GM18867 (cell line): ENCODE data around the gene FAT1.
"Not testable (repeated sequence)": the region's sequence is repeated elsewhere in the genome, so short reads cannot be mapped to it uniquely, and the experiment has no call there.

Experiments used
- ATAC-seq: cut with Tn5 transposase; IDR thresholded peaks from one replicate; pipeline ENCODE4 v1.9.1; 2021; ENCODE audit warnings: mild to moderate bottlenecking, moderate library complexity; ENCODE audit not compliant: unreplicated experiment

Gene FAT1

GRCh38 chr4:186666252-186666651 lies 57.4 kb downstream of the FAT1 start:
- ATAC-seq: no peak

GRCh38 chr4:186660403-186660802 lies 63.3 kb downstream of the FAT1 start:
- no peak for ATAC-seq

- no peak for ATAC-seq
Measured at GRCh38 chr4:186659935-186660334, 63.7 kb downstream of the FAT1 start.

- ATAC-seq: not testable (repeated sequence)
Measured at GRCh38 chr4:186659456-186659855, 64.2 kb downstream of the FAT1 start.

- no peak for ATAC-seq
Measured at GRCh38 chr4:186658657-186659056, 65.0 kb downstream of the FAT1 start.

- no peak for ATAC-seq
Measured at GRCh38 chr4:186657764-186658163, 65.9 kb downstream of the FAT1 start.

- peak; percentile 22 for ATAC-seq
Measured at GRCh38 chr4:186653969-186654368, 69.7 kb downstream of the FAT1 start.

- no peak for ATAC-seq
Measured at GRCh38 chr4:186651624-186652023, 72.0 kb downstream of the FAT1 start.

GRCh38 chr4:186651181-186651603 lies 72.5 kb downstream of the FAT1 start:
- ATAC-seq: no peak

- ATAC-seq: no peak
Measured at GRCh38 chr4:186650401-186651180, 73.1 kb downstream of the FAT1 start.

- no peak for ATAC-seq
Measured at GRCh38 chr4:186647821-186648220, 75.8 kb downstream of the FAT1 start.

GRCh38 chr4:186644737-186645261 lies 78.9 kb downstream of the FAT1 start:
- ATAC-seq: peak; percentile 9

GRCh38 chr4:186644311-186644638 lies 79.4 kb downstream of the FAT1 start:
- peak; percentile 25 for ATAC-seq

- ATAC-seq: peak; percentile 60
Measured at GRCh38 chr4:186643501-186644310, 80.0 kb downstream of the FAT1 start.

GRCh38 chr4:186642998-186643397 lies 80.7 kb downstream of the FAT1 start:
- ATAC-seq: no peak

- ATAC-seq: no peak
Measured at GRCh38 chr4:186642530-186642929, 81.1 kb downstream of the FAT1 start.

- no peak for ATAC-seq
Measured at GRCh38 chr4:186634591-186635128, 89.0 kb downstream of the FAT1 start.

- no peak for ATAC-seq
Measured at GRCh38 chr4:186633844-186634243, 89.8 kb downstream of the FAT1 start.

GRCh38 chr4:186630128-186630527 lies 93.5 kb downstream of the FAT1 start:
- ATAC-seq: no peak

GRCh38 chr4:186628058-186628711 lies 95.5 kb downstream of the FAT1 start:
- peak; percentile 87 for ATAC-seq

- peak; percentile 70 for ATAC-seq
Measured at GRCh38 chr4:186627226-186627865, 96.3 kb downstream of the FAT1 start.
